Measurements from ENCODE around the gene ZNF576.
A peak's percentile ranks its signal among the peaks of the same experiment; 100 is the strongest.
"Not testable (repeated sequence)": the region's sequence is repeated elsewhere in the genome, so short reads cannot be mapped to it uniquely, and the experiment has no call there.

ZNF576 gene

DNA sequence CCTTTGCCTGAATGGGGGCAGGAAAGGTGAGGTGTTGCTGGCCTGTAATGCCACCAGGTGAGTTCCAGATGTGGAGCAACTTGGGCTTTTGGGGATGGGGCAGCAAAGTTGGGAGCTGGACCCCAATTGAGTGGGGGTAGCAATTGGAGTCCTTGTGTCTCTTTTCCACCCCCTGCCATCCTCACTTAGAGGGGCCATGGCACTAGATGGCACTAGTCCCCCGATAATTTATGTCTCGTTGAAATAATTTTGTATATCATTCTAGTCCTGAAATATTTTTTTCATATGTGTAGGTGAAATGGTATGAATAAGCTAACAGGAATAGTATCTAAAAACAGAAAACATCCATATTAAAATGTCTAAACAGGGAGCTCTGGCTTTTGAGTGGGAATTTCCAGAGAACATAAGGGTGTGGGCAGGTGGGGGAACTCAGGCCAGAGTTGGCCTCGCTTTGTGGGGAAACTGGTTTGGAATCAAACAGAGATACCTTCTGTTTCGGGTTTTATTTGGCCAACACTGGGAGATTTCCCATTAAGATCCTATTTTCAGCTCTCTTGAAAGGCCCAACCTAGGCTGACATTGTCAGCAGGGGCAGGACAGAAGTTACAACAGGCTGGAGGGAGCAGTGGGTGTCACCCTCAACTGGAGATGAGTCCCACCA lies 3.4 kb downstream of the ZNF576 start:
- DNase-seq (ENCODE audit: low spot score): no peak

DNA sequence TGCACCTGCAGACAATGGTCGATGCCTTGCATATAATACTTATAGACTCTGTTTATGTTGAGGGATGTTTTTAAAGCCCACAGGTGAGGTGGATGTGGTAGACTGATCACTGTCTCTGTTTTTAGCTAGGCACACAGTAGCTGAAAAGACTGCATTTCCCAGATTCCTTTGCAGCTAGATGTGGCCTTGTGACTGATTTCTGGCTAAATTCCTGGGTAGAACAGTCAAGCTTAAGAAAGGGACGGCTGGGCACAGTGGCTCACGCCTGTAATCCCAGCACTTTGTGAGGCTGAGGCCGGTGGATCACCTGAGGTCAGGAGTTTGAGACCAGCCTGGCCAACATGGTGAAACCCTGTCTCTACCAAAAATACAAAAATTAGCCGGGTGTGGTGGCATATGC lies 3.9 kb downstream of the ZNF576 start:
- DNase-seq (ENCODE audit: low spot score): not testable (repeated sequence)

DNA sequence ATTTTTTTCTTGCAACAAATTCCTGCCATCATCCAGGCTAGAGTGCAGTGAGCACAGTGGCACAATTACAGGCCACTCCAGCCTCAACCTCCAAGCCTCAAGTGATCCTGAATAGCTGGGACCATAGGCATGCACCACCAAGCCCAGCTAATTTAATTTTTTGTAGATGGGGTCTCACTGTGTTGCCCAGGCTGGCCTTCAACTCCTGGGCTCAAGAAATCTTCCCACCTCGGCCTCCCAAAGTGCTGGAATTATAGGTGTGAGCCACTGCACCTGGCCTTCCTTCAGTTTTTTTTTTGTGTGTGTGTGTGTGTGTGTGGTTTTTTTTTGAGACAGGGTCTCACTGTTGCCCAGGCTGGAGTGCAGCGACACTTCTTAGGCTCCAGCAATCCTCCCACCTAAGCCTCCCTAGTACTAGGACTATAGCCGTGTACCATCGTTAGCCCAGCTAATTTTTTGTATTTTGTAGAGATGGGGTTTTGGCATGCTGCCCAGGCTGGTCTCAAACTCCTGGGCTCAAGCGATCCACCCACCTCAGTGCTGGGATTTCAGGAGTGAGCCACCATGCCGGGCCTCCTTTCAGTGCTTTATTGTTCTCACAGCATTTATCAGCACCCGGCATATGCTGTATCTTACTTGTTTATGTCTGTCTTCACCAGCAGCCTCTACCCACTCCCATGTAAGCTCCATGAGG lies 9.6 kb downstream of the ZNF576 start:
- DNase-seq (ENCODE audit: low spot score): no peak

DNA sequence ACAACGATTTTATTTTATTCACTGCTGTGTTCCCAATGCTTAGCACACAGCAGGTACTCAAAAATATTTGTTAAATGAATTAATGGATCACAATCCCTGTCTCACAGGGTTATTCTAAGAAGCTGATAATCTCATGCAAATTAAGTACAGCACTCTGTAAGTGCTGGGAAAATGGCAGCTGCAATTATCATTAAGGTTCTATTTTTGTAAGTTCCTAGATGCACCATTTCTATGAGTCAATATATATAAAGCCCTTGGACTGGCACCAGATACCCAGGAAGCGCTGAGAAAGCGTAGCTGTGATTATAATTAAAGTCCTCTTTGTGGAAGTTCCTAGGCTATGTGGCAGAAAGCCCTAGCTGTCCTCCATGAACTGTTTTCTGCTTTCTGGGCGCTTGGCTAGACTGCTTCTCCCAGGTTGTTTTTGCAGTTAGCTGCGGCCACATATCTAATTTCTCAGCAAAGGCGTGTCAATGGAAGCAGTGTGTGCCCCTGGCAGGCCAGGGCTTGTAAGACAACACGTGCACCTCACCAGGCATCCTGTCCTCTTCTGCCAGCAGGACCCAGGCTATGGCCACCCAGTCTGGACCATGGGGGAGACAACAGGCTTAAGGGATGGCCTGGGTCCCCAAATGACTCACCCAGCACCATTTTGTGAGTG lies 10.3 kb downstream of the ZNF576 start:
- DNase-seq (ENCODE audit: low spot score): no peak

DNA sequence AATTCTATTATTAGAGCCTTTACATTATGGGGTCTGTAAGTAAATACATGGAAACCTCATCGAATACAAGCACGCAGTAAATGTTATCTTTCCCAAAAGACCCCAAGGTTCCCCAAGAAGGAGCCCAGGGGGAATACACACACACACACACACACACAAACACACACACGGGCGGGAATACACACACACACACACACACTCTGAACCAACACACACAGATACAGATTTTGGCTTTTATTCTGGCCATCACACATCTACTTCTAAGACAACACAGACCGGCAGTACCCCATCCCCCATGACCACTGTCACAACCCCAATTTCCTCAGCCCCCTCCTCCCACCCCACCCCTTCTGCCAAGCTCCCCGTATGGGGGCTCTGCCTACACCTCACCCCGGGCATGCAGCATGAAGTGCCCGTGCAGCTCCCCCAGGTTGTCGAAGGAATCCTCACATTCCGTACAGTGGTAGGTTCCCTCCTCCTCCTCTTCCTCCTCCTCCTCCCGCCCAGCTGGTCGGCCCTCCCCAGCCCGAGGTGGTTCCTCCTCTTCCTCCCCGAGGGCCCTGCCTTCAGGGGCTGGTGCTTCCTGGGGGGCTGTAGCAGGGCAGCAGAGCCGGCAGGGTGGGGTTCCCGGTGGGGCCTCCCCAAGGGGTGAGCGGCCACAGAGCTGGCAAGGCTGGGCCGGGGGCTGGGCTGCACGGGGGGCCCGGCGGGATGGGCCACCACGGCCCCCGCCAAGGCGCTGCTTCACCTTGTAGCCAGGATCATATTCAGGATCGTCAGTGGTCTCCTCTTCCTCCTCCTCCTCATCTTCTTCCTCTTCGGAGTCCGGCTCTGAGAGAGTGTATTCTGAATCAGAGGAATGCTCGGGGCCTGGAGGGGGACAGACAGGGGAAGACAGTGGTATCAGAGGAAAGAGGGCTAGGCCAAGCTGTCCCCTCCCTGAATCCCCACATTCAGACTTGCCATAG lies 11.1 kb downstream of the ZNF576 start:
- no peak for DNase-seq (ENCODE audit: low spot score)

DNA sequence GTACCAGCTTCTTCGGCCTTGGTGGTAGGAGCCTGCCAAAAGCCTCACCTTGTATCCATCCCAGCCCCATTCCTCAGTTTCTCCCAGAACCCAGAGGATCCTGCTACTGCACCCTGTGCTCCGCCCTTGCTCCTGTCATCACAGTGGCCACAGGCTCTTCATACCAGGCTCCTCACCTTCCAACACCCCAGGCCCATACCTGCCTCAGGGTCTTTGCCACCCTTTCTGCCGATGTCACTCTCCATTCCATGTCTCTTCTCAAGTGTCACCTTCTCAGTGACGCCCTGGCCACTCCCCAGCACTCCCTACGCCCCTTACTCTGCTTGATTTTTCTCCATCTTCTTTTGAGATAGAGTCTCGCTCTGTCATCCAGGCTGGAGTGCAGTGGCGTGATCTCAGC lies 13.5 kb downstream of the ZNF576 start:
- DNase-seq (ENCODE audit: low spot score): no peak

DNA sequence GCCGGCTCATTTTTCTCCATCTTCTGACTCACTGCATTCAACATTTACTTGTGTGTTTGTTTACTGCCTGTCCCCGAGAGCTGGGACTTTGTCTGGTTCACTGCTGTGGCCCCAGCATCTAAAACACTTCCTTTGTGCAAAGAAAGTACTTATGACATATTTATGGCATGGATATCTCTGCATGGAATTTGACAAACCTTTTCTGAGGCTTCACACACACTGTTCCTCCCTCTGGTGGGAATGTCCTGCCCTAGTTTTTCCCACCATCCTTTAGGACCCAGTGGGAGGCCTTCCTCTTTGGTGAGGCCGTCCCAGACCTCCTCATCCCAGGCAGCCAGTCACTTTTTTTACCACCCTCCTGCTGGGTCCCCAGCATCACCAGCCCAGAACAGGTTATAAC lies 14.1 kb downstream of the ZNF576 start:
- DNase-seq (ENCODE audit: low spot score): no peak

DNA sequence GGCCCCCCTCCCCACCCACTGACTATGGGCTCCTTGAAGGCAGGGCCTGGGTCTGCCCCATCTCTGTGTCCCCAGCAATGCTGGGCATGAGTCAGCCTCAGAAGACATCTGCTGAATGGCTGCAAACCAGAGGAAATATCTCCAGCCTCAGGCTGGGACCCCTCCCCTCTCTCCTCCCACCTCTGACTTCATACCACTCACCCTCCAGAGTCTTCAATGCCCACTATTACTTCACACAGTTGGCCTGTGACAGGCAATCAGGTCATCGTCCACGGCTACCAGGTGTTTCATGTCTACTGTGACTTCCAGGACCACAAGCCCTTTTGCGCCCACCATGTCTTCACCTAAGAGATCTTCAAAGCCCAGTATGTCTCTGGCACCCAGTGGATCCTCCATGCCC lies 15.4 kb downstream of the ZNF576 start, which contains the start of gene SRRM5:
Gene SRRM5, plus strand, starts transcription at position 301 of the 400 bp plus-strand sequence. Its CDS starts 34 bp downstream, at position 335.
- no peak for DNase-seq (ENCODE audit: low spot score)

DNA sequence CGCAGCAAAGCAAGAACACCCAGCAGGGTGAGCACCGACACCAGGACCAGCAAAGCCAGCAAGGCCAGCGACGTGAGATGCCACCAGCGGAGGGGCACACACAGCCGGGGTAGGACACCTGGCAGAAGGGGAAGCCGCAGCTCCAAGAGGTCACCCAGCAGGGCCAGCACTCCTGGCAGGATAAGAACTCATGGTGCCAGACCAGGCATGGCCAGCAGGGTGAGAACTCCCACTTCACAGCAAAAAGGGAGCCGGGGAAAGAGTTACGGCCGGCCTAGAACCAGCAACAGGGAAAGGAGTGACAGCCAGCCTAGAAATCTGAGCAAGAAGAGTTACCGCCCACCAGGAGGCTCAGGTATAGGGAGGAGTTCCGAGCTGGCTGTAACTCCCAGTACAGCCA lies 16.0 kb downstream of the ZNF576 start:
- no peak for DNase-seq (ENCODE audit: low spot score)

DNA sequence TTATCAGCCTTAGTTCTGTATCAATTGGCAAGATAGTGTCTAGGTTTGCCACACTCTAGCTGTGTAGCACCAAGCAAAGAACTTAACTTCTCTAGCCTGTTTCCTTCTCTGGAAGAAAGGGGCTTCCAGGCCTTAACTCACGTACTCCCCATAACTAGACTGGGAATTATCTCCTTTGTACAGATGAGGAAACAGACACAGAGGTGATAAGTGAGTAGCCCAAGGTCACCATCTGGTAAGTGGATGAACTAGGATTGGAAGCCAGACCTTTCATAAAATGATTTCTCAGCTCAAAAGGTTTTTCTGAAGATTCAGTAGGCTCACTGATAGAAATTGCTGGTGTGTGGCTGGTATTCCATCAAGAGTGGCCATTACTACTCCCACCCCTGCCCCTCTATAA lies 19.9 kb downstream of the ZNF576 start:
- DNase-seq (ENCODE audit: low spot score): no peak

DNA sequence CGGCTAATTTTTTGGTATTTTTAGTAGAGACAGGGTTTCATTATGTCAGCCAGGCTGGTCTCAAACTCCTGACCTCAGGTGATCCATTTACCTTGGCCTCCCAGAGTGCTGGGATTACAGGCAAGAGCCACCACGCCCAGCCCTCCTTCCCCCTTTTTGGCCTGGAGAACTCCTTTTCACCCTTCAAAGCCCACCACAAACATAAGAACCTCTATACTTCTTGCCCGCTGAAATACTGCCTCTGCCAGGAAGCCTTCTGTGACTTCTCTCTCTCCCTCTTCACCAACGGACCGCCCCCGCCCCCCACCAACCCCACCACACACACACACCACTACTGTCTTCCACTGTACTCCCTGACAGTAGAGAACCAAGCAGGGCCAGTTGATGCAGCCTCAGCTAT lies 20.6 kb downstream of the ZNF576 start:
- no peak for DNase-seq (ENCODE audit: low spot score)

DNA sequence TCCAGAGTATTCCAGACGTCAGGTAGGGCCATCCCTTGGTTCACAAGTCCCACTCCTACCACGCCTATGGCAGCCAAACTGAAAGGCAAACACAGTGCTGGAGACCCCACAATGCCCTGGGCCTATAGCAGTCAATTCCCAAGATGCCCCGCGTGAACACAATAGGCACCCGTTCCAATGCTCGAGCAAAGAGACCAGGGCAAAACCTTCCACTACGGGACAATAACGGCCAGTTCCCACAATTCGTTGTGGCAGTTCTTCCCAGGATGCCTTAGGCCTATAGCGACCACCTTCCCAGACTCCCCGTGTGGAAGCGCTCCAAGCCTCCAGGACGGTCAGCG lies 22.5 kb downstream of the ZNF576 start:
- DNase-seq (ENCODE audit: low spot score): peak; percentile 47

DNA sequence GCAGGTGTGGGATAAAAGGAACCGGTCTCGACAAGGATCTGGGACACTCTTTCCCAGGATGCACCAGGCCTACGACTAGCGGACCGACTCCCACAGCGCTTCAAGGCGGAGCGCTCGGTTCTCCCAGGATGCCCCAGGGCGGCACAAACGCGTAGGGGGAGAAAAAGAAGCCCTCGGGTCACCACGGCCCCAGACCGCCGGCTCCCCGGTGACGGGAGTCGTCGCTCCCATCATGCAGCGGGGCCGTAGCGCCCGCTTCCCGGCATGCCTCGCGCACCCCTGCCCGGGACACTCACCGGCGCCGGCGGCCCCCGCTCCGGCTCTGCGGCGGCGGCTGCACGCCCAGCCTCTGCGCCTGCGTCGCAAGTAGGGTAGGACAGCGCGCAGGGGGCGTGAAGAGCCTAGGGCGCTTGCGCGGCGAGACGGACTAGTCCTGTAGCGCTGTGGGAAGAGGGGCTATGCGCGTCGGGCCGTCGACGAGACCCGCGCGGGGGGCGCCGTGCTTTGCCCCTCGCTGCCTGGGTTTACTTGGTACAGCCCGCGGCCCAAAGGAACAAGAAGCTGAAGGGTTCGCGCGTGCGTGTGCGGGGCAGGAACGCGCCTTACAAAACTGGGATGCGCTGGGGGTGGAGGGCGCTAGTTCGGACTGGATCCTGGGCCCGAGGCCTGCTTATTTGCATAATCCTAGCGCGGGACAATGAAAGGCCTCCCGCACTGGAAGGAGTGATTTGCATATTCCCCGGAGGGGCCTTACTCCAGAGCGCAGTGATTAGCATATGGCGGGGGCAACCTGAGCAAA lies 23.1 kb downstream of the ZNF576 start, which contains the start of gene ZNF428:
Gene ZNF428, minus strand, starts transcription at position 368 of the 799 bp plus-strand sequence. CDS start 5,325 bp downstream, outside the sequence.
- peak; percentile 97 for DNase-seq (ENCODE audit: low spot score)

DNA sequence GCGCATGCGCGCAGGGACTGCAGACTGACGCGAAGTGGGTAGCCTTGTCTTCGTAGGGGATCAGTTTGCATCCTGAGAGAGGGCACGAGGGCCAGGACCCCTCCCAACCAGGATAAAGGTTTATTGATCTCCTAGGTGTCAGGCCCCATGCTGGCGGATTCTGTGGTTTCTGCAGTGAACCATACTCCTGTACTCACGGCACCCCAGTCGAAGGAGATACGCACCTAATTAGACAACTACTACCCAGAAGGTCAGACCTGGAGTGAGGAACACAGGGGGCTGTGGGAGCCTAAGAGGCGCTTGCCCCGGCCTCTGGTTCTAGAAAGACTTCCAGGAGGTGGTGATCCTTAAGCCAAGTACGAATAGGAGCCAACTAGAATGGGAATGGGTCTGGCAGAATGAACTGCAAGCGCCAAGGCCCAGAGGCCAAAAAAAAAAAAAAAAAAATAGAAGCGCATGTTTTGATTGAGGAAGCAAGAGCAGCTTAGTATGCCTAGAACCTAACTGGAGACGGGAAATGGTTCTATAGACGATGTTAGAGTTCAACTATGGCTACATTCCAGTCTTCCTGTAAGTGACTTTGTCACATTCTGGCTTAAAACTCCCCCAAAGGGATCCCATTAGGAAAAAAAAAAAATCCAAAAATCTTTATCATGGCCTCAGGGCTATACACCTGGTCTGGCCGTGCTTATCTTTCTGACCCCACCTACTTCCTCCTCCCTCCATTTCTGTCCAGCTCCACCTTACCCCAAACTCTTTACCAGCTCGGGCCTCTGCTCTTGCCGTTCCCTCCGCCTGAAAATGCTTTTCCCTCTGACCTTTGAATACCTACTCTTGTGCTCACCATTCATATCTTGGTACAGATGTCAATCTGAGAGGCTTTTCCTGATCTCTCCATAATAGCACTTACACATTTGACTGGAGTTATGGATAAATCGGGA lies 23.9 kb downstream of the ZNF576 start:
- DNase-seq (ENCODE audit: low spot score): no peak

DNA sequence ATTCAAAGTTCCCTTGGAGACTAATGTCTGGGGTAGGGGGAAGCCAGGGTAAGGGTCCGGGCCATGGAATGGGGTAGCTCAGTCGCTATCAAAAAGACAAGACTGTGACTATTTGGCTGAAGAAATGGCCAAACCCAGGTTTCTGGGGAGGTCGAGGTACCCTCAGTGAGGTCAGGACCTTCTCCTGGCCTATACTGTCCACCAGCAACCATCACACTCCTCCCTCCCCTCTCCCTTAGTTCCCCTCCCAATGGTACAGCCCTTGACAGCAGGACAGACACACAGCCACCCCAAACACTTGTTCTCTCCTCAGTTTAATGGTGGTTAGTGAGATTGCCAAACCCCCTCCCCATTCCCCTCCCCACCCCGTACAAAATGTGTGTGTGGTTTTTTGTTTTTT lies 25.7 kb downstream of the ZNF576 start:
- no peak for DNase-seq (ENCODE audit: low spot score)

DNA sequence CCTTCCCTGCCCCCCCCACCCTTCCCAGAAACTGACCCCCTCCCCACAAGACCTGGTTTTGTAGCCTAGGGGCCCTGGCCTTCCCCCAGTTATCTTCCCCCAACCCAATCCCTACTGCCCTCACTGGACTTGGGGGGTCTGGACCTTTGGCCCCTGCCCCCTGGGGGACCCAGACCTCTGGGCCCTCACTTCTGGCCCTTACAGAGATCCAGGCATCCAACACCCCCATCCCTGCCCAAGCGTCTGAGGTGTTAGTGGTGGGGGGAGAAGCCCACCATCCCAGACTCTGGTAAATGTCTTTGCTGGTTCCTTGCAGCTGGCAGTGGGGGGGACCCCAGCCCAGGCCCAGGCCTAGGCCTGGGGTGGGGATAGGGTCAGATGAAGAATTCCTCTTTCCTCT lies 26.6 kb downstream of the ZNF576 start:
- no peak for DNase-seq (ENCODE audit: low spot score)

DNA sequence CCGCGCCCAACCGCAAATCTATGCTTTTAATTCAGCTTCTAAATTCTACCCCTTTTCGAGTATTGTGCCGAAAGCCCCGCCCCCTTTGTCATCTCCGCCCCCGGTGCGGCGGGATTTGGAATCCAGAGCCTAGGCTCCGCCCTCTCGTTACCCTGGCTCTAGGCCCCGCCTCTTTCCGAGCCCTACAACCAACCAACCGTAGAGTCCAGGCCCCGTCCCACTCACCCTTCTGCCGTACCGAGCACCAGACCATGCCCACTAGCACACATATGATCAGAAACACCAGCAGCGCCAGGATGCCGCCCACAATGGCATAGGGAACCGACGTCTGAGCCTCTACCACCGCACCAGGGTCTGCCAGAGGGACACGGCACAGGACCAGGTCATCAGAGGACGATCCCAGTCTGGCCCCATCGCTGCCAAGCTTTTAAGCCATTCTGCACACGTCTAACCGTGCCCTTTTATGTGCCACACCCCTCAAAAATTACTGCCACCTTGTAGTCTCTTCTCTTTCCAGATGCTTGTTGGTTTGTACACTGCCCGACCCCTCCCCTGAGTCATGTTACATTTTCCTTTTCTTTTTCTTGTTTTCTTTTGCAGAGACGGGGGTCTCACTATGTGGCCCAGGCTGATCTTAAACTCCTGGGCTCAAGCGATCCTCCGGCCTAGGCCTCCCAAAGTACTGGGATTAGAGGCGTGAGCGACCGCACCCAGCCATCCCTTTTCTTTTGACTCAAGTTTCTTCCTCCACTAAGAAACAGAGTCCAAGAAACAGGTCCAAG lies 27.7 kb downstream of the ZNF576 start:
- no peak for DNase-seq (ENCODE audit: low spot score)

DNA sequence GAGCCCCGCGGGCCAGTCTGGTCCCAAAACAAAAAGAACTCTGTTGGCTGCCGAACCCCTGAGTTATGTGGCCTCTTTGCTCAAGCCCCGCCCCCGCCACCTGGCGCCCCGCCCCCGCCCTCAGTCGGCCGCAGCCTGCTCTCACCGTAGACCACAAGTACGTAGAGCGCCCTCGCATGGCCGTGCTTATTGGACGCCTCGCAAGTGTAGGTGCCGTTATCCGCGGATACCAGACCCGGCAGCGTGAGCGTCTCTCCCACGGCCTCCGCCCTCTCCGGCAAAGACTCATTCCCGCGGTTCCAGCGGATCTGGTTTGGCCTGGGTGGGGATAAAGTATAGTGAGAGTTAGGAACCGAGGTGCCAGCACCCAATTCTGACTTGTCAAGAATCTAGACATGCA lies 28.5 kb downstream of the ZNF576 start:
- DNase-seq (ENCODE audit: low spot score): no peak

DNA sequence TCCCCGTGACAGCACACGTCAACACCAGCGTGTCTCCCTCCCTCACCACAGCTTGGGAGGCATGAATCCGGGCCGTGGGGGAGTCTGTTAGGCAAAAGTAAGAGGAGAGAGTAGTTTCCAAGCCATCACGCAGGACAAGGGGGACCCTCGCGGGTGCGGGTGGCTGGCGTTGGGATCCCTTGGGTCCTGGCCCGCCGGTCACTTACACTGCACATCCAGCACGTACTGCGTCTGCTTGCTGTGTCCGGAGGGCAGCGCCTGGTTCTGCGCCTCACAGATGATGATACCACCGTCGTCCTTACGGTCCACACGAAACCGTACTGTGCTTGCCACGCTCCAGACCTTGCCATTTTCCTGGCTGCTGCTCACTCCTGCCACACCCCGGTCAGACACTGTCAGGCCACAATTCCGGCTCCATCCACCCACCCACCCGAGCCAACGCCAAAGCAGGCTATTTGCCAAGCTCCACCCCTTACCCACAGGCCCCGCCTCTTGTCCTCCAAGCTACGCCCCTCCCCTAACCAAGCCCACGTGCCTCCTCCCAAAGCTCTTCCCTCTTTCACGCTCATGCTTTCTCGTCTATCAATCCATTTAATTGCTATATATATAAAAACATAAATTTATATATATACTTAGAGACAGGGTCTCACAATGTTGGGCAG lies 29.7 kb downstream of the ZNF576 start:
- DNase-seq (ENCODE audit: low spot score): no peak

All from GM03348 (cell line).